A549 (cell line): ENCODE measurements around the gene HYOU1. TPM values are rescaled to one million over a fixed set of nuclear protein-coding genes. Genes with fewer than 3 reads are reported as not detected.

ENCODE experiments used
- ATAC-seq, 2 experiments: fragments of 200-7000 bp in 1 of 2; fragments of >200 bp in 1 of 2; cut with Nextera tagmentation in 1 of 2; cut with Tn5 transposase in 1 of 2; 3 replicates each; pipeline versions ENCODE4 v1.8.0 to v1.9.1; 2018 to 2020; ENCODE audit warnings: mild to moderate bottlenecking in 1 of 2, moderate library complexity in 1 of 2
- CTCF ChIA-PET: fragments of 300-600 bp; sonication (Branson Sonifier 250); formaldehyde crosslinking; extraction: SDS; loops from one replicate; lab custom pipeline; 2021; ENCODE audit warnings: antibody characterized with exemption, inconsistent platforms; lab: Yijun Ruan, JAX
- POLR2A ChIA-PET: fragments of 350-600 bp; formaldehyde crosslinking; extraction: SDS; loops from one replicate; lab custom pipeline; 2021; ENCODE audit warnings: antibody characterized with exemption, inconsistent platforms; lab: Yijun Ruan, JAX
- DNase-seq, 2 experiments: peaks; one replicate each; pipeline versions ENCODE4 v3.0.0 to v3.0.0-alpha.2; 2011 to 2016; ENCODE audit warnings: low read depth in 1 of 2, low spot score in 1 of 2
- FAIRE-seq: peaks from 2 replicates; lab custom pipeline; 2011; peaks lifted over from hg19 to GRCh38; lab: Jason Lieb, UNC
- H3K27ac ChIP-seq, 2 experiments: fragments of >200 bp; sonication (Bioruptor Twin); formaldehyde crosslinking; 3 replicates each; pipeline ENCODE4 v1.5.1; 2016 to 2017
- H3K4me1 ChIP-seq: fragments of >200 bp; sonication (Bioruptor Twin); formaldehyde crosslinking; 3 replicates; pipeline ENCODE4 v1.6.1; 2016
- H3K4me2 ChIP-seq: fragments of >200 bp; sonication (Bioruptor Twin); formaldehyde crosslinking; 3 replicates; pipeline ENCODE4 v1.6.1; 2016
- H3K4me3 ChIP-seq: fragments of >200 bp; sonication (Bioruptor Twin); formaldehyde crosslinking; 3 replicates; pipeline ENCODE4 v1.5.1; 2016
- H3K9me3 ChIP-seq: fragments of >200 bp; sonication (Bioruptor Twin); formaldehyde crosslinking; 3 replicates; pipeline ENCODE4 v1.6.1; 2016
- CBX2 ChIP-seq: fragments of 200-600 bp; sonication (generic); IDR thresholded peaks from 2 replicates; pipeline ENCODE4 v1.6.1; 2016; ENCODE audit warnings: low read depth, mild to moderate bottlenecking, borderline replicate concordance
- CHD2 ChIP-seq: fragments of 150-350 bp; IDR thresholded peaks from 2 replicates; pipeline ENCODE4 v1.6.1; 2014; ENCODE audit warnings: low read length; ENCODE audit not compliant: partially characterized antibody
- CHD4 ChIP-seq: fragments of 200-600 bp; sonication (generic); IDR thresholded peaks from 2 replicates; pipeline ENCODE4 v1.6.1; 2016; ENCODE audit warnings: antibody characterized with exemption, mild to moderate bottlenecking, borderline replicate concordance
- CTCF ChIP-seq: fragments of >200 bp; sonication (Bioruptor Twin); formaldehyde crosslinking; IDR thresholded peaks from 3 replicates; pipeline ENCODE4 v1.5.1; 2016
- E2F6 ChIP-seq: IDR thresholded peaks from 2 replicates; pipeline ENCODE4 v1.6.1; 2012; ENCODE audit warnings: low read depth, borderline replicate concordance
- EP300 ChIP-seq, 2 experiments: fragments of >200 bp; sonication (Bioruptor Twin); formaldehyde crosslinking; IDR thresholded peaks; 2 replicates in 1 of 2; 3 replicates in 1 of 2; pipeline ENCODE4 v1.6.1; 2016 to 2017
- FOSL2 ChIP-seq, 2 experiments: fragments of 450-650 bp in 1 of 2; fragments of >200 bp in 1 of 2; sonication (Bioruptor Twin) in 1 of 2; formaldehyde crosslinking; IDR thresholded peaks; 2 replicates each; pipeline versions ENCODE4 v1.5.0 to v1.6.1; 2016 to 2020; ENCODE audit warnings: mild to moderate bottlenecking in 1 of 2, moderate library complexity in 1 of 2
- GATA3 ChIP-seq: IDR thresholded peaks from 2 replicates; pipeline ENCODE4 v1.6.1; 2012; ENCODE audit warnings: borderline replicate concordance
- HES2 ChIP-seq: fragments of >200 bp; sonication (Bioruptor Twin); formaldehyde crosslinking; IDR thresholded peaks from 2 replicates; pipeline ENCODE4 v1.6.1; 2016
- HMGXB4 ChIP-seq: fragments of 250-450 bp; sonication (Bioruptor Pico); IDR thresholded peaks from 2 replicates; pipeline ENCODE4 v1.5.0; 2021; ENCODE audit warnings: mild to moderate bottlenecking, moderate library complexity, borderline replicate concordance
- HOXB13 ChIP-seq: fragments of 250-450 bp; sonication (Bioruptor Pico); IDR thresholded peaks from 2 replicates; pipeline ENCODE4 v1.5.0; 2020; ENCODE audit warnings: low read depth, mild to moderate bottlenecking, moderate library complexity
- JUN ChIP-seq, 2 experiments: fragments of >200 bp; sonication (Bioruptor Twin); formaldehyde crosslinking; IDR thresholded peaks; 2 replicates in 1 of 2; 3 replicates in 1 of 2; pipeline ENCODE4 v1.6.1; 2016 to 2017
- KDM1A ChIP-seq: fragments of 200-600 bp; sonication (generic); IDR thresholded peaks from 2 replicates; pipeline ENCODE4 v1.6.1; 2016; ENCODE audit warnings: low read depth, mild to moderate bottlenecking
- MAX ChIP-seq: IDR thresholded peaks from 2 replicates; pipeline ENCODE4 v1.6.1; 2012
- MYC ChIP-seq: IDR thresholded peaks from 2 replicates; pipeline ENCODE4 v1.6.1; 2012; ENCODE audit warnings: mild to moderate bottlenecking, inconsistent platforms, low read length, improper control_type of control experiment, borderline replicate concordance
- NPAS2 ChIP-seq: fragments of 250-450 bp; sonication (Bioruptor Pico); IDR thresholded peaks from 2 replicates; pipeline ENCODE4 v1.8.0; 2022; ENCODE audit warnings: mild to moderate bottlenecking, moderate library complexity, borderline replicate concordance
- PBX3 ChIP-seq: IDR thresholded peaks from 2 replicates; pipeline ENCODE4 v1.6.1; 2012
- PHF8 ChIP-seq: fragments of 200-600 bp; sonication (generic); IDR thresholded peaks from 2 replicates; pipeline ENCODE4 v1.6.1; 2016; ENCODE audit warnings: low read depth, mild to moderate bottlenecking, antibody characterized with exemption, moderate library complexity, borderline replicate concordance
- POLR2A ChIP-seq: IDR thresholded peaks from 2 replicates; pipeline ENCODE4 v1.6.1; 2012; ENCODE audit warnings: mild to moderate bottlenecking, low read length
- RAD21 ChIP-seq, 2 experiments: fragments of >200 bp in 1 of 2; sonication (Bioruptor Twin) in 1 of 2; formaldehyde crosslinking in 1 of 2; IDR thresholded peaks in 1 of 2; conservative IDR thresholded peaks in 1 of 2; 2 replicates in 1 of 2; 3 replicates in 1 of 2; pipeline ENCODE4 v1.6.1; 2012 to 2018; ENCODE audit warnings: inconsistent platforms in 1 of 2
- RCOR1 ChIP-seq: fragments of 150-350 bp; IDR thresholded peaks from 2 replicates; pipeline ENCODE4 v1.6.1; 2014; ENCODE audit warnings: antibody characterized with exemption, low read length, low read depth
- SMC3 ChIP-seq: fragments of >200 bp; sonication (Bioruptor Twin); formaldehyde crosslinking; IDR thresholded peaks from 3 replicates; pipeline ENCODE4 v1.6.1; 2018; ENCODE audit warnings: inconsistent platforms
- SREBF2 ChIP-seq: fragments of 450-650 bp; IDR thresholded peaks from 2 replicates; pipeline ENCODE4 v1.6.1; 2014; ENCODE audit warnings: mild to moderate bottlenecking, moderate library complexity
- TP53 ChIP-seq: fragments of 250-450 bp; sonication (Bioruptor Pico); IDR thresholded peaks from 2 replicates; pipeline ENCODE4 v1.5.0; 2021; ENCODE audit warnings: mild to moderate bottlenecking, moderate library complexity
- ZC3H11A ChIP-seq: fragments of 450-650 bp; IDR thresholded peaks from 2 replicates; pipeline ENCODE4 v1.6.1; 2014; ENCODE audit warnings: antibody characterized with exemption, mild to moderate bottlenecking
- ZNF302 ChIP-seq: fragments of 250-450 bp; sonication (Bioruptor Pico); IDR thresholded peaks from 2 replicates; pipeline ENCODE4 v1.9.0; 2021; ENCODE audit warnings: inconsistent platforms, mild to moderate bottlenecking, moderate library complexity
- WGBS: methylation state at CpG from one replicate; pipeline ENCODE4 v1.1.6; 2017; ENCODE audit errors: missing lambda C conversion rate; 5-methylcytosine and 5-hydroxymethylcytosine counted together
- polyA plus RNA-seq, 4 experiments: library from polyadenylated mRNA; depleted of rRNA in 3 of 4; stranded (reverse); fragments of >200 nt; fragmentation: RNase III in 1 of 4; extraction: RNeasy Plus Mini Kit Qiagen cat#74134 plus additional on column Dnase treatment in 1 of 4; gene quantifications; 2 replicates in 3 of 4; 3 replicates in 1 of 4; pipeline ENCODE4 v1.2.3, GENCODE V29; 2011 to 2017

HYOU1 gene
- polyA plus RNA-seq, 2 of the 4 experiments (the other 2 are of a cell fraction), result 44.8 to 83.1 TPM

GRCh38 chr11:119055901-119056300, 1.1 kb downstream of the HYOU1 start:
- H3K4me2 ChIP-seq, result peak overlapping the region; percentile 95
- DNase-seq (peak; percentile 57 to 63), ATAC-seq (peak; percentile 41 to 65; a peak in 4 of 6 replicates), FAIRE-seq (no peak)
- ChIA-PET POLR2A (interaction anchor here (0.9 to 1.9 kb wide), 4 partner anchors 9 to 39 kb away, joined by 5 to 9 read pairs (median 6); partner anchors contain the start of gene VPS11), CTCF (interaction anchor here (0.6 to 2.6 kb wide), 12 partner anchors 8 to 366 kb away, joined by 3 to 8 read pairs (median 4); partner anchors contain the start of genes CENATAC and VPS11)
- peak overlapping the region; percentile 82 for H3K4me3 ChIP-seq
- TF ChIP-seq E2F6, result no peak
- TF ChIP-seq RCOR1, result no peak
- TF ChIP-seq RAD21 (conservative IDR thresholded peaks at IDR 0.05 in 1 of 2, IDR thresholded peaks at IDR 0.05 in 1 of 2), result peak in 1 of 2 experiments; percentile 26; a peak in 1 of 5 replicates
- no peak for TF ChIP-seq SMC3
- TF ChIP-seq SREBF2, result no peak
- peak; percentile 22; the same call in 2 of the 3 replicates for TF ChIP-seq CTCF
- no peak for TF ChIP-seq PHF8
- peak overlapping the region; percentile 90 to 95 for H3K27ac ChIP-seq
- peaks cover 11% of the 10 kb centered on the region; the same call in 2 of the 3 replicates for H3K4me1 ChIP-seq
- WGBS, result 38% methylated on average over 6 of the region's 6 CpGs
- H3K9me3 ChIP-seq, result no peaks in the 10 kb centered on the region

- H3K9me3 ChIP-seq, result no peaks in the 10 kb centered on the region
- no peak for TF ChIP-seq FOSL2 (IDR thresholded peaks at IDR 0.05)
- no peak for TF ChIP-seq FOSL2 (CRISPR knock-in tag; IDR thresholded peaks at IDR 0.05)
- no peak for TF ChIP-seq HOXB13 (CRISPR knock-in tag)
- TF ChIP-seq TP53 (CRISPR knock-in tag), result no peak
- no peak for TF ChIP-seq CHD2
- no peak for TF ChIP-seq JUN (IDR thresholded peaks at IDR 0.05)
- TF ChIP-seq ZC3H11A, result no peak
- TF ChIP-seq HMGXB4, result no peak
- no peak for TF ChIP-seq KDM1A
- TF ChIP-seq CHD4, result no peak
- TF ChIP-seq, all 56 proteins: peak for 0
- FAIRE-seq (no peak), ATAC-seq (no peak), DNase-seq (no peak)
- H3K4me3 ChIP-seq, result no peak overlapping the region
- H3K27ac ChIP-seq, result no peak overlapping the region
- POLR2A ChIA-PET, result no interaction called here
- WGBS, result 94% methylated on average over 7 of the region's 10 CpGs
- H3K4me2 ChIP-seq, result no peak overlapping the region
- H3K4me1 ChIP-seq, result peaks cover 11% of the 10 kb centered on the region; the same call in 2 of the 3 replicates
- CTCF ChIA-PET, result interaction anchor here (1.4 to 2.3 kb wide), 2 partner anchors 23 to 365 kb away, joined by 3 to 7 read pairs; no protein-coding TSS in a partner anchor
These were observed 2.6 kb downstream of the HYOU1 start for GRCh38 chr11:119054418-119054817.

- H3K27ac ChIP-seq, result no peak overlapping the region
- ATAC-seq (no peak), DNase-seq (no peak), FAIRE-seq (no peak)
- H3K4me2 ChIP-seq, result no peak overlapping the region
- WGBS, result 89% methylated on average over 23 of the region's 23 CpGs
- ChIA-PET POLR2A (no interaction called here), CTCF (interaction anchor here (0.9 kb wide), 1 partner anchor 122 kb away, joined by 4 read pairs; no protein-coding TSS in a partner anchor)
- no peak overlapping the region for H3K4me3 ChIP-seq
- peaks cover 5% of the 10 kb centered on the region; the same call in 2 of the 3 replicates for H3K4me1 ChIP-seq
- no peaks in the 10 kb centered on the region for H3K9me3 ChIP-seq
- TF ChIP-seq PBX3, result no peak
- no peak for TF ChIP-seq NPAS2
- no peak for TF ChIP-seq HES2
- no peak for TF ChIP-seq GATA3
- TF ChIP-seq EP300 (IDR thresholded peaks at IDR 0.05), result no peak
- no peak for TF ChIP-seq CBX2
- no peak for TF ChIP-seq POLR2A
- no peak for TF ChIP-seq MAX
- no peak for TF ChIP-seq ZNF302 (CRISPR knock-in tag)
- no peak for TF ChIP-seq MYC
- no peak for TF ChIP-seq CHD4
- no peak for TF ChIP-seq SREBF2
- TF ChIP-seq RAD21 (conservative IDR thresholded peaks at IDR 0.05 in 1 of 2, IDR thresholded peaks at IDR 0.05 in 1 of 2), result no peak
- no peak for TF ChIP-seq JUN (IDR thresholded peaks at IDR 0.05)
These were observed 4.7 kb downstream of the HYOU1 start for GRCh38 chr11:119052163-119052814.
